CD4-positive, alpha-beta T cell treated with Interleukin-6 at 100 ng/mL for 8 hours (primary cell): Measurements from ENCODE around the gene SLC38A6.

ENCODE experiments used
- DNase-seq: peaks from one replicate; pipeline ENCODE4 v3.0.0-alpha.2; 2020; ENCODE audit warnings: mixed read lengths, low spot score

Gene SLC38A6

DNA sequence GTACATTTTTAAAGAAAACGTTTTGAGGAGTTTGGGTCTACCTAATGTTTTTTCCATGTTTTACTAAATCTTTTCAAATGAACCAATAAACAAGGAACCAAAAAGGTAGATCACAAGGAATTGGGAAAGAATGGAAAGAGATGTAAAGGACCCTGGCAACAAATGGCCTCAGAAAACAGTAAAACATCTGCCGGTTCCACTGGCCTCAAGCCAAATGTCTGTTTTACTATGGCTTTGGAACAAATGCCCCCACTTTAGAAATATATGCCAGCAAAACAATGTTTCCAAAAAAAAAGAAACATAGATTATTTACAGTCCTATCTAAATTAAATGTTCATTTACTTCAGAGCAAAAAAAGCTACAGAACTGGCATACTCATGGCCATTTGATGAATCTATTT lies 3.2 kb upstream of the SLC38A6 start:
- DNase-seq = no peak

DNA sequence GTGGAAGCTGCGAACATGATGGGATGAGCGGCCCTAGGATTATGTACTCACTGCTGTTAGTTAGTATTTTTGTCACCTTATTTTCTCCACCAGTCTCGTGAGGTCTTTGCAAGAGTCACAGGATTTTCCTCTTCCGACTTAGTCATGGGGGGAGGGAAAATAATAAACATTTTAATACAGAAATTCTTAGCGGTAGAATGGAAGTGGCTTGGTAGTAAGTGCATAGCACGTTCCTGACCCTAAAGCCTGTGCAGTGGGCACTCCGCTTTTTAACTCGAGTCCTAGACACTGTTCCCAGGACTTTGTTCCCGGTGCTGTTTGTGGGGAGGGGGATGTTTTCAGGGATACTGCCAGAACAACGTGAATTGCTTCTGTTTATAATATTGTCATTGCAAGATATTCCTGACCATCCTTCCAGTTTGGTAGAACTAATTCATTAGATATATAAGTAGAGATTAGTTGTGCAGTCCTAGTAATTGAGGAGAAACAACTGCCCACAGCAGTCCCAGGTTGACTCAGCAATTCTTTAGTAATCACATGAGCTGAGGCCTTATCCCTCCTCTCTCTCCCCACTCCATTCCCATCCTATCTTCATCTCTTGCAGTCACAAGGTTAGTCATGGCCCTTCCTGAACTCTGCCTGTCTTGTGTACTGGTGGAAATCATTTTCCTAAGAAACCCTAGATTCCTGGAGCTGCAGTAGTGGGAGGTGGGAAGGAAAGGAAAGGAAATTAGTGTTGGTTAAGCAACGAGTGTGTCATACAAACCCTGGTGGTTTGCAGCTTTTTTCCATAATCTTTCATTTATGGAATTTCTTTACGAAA lies 799 bp downstream of the SLC38A6 start:
- no peak for DNase-seq

DNA sequence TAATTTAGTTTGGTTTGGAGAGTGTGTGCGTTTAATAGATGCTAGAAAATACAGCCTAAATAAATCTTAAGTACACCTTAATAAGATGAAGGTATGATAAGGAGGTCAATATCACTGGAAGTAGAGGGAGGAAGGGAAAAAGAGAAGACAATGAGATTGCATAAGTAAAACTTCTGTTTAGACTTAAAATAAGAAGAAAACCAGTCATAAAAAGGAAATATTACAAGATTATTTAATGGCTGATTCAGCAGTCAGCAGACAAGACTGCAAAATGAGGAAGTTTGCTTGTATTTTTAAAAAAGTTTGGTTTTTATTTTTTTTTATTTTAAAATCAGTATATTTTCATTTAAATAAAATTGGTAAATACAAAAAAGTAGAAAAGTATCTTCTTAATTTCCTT lies 3.2 kb downstream of the SLC38A6 start:
- no peak for DNase-seq

- DNase-seq = no peak
These were observed 5.5 kb downstream of the SLC38A6 start for GRCh38 chr14:60986500-60986899.

GRCh38 chr14:60989599-60989998 lies 8.6 kb downstream of the SLC38A6 start:
- no peak for DNase-seq

DNA sequence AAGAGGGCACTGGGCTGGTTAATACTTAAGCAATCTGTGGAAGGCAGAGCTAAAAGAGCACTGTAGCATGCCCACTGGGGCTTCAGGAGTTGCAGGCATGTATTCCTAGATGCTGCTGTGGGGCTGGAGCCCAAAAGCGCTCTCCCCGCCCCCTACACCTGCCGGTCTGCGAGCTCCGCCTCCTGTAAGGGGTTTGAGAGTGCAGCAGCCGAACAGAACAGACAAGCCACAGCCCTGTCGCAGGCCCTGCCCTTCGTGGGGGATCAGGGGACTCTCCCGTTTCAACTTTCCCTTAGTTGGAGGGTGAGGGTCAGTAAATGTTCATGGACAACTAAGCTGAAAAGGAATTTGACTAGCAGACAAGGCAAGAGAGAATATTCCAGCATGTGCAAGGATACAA lies 17.6 kb downstream of the SLC38A6 start:
- no peak for DNase-seq

- DNase-seq = no peak
These were observed 18.5 kb downstream of the SLC38A6 start for GRCh38 chr14:60999536-60999935.

GRCh38 chr14:61003571-61003970 lies 22.5 kb downstream of the SLC38A6 start:
- DNase-seq = no peak

DNA sequence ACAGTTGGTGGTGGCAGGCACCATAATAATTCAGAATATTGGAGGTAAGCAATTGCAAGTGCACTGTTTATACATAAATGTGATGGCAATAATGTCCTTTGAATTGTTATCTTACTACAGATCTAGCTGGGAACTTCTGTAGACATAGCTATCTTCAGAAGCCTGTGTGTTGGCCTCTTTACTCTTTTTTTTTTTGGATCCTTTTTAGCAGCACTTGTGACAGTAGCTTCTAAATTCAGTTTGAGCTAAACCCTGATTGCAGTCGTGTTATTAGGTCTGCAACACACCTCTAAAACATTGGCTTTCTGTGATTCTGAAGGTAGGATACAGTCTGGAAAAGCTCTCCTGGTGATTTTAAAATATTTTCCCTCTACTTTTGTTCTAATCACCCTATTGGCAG lies 38.5 kb downstream of the SLC38A6 start:
- no peak for DNase-seq

DNA sequence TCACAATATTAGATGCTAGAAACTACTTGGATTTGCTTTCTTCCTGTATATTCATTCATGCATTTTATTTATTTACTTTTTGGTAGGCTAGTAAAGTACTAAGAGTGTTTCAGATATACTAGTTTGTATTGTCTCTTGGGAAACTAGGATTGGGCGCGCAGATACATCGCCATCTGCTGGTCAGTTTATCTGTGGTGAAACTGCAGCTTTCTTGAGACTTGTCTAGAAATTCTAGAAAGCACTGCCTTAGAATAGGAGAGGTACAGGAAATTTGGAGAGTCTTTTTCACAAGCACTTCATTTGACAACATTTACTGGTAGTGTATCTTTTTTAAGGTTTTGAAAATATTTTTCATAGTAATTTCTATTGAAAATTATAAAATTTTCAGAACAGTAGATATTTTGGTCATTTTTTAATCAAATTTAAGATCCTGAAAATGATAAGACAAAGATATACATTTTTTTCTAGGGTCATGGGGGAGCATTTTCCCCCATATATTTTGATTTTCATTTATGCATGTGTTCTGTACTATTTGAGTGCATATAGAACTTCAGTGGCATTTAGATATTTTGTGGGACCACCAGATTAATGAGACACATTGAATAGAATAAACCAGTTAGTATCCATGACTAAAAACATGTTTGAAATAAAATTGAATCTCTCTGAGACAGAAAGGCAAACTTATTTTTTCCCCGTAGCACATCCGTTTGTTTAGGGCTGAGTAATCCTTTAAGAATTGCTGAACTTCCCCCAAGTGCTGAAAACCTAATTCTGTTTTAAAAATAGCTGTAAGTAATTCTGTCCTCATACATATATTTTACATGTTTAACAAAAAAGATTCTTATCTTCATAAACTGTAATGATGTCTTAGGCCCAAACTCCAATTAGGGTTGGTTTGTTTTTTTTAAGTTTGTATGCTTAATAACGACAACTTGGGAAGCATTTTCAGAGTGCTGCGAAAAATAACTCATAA lies 44.5 kb downstream of the SLC38A6 start:
- DNase-seq = peak; percentile 48

DNA sequence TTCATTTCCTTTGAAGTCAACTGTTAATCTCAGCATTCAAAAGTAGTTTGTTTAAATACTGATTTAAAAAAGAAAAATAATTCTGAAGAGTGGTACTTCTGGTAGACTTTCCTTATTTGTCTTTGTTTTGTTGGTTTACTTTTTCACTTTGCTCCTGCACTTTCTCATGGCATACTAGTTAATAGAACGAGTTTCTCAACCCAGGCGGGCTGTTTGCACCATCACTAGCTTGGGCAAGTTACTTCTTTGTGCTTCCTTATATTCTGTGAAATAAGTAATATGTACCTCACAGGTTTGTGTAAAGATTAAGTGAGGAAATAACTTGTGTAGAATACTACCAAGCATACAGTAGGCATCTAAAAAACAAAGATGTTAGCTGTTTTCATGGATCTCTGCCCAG lies 45.5 kb downstream of the SLC38A6 start:
- no peak for DNase-seq

GRCh38 chr14:61031026-61031425 lies 50.0 kb downstream of the SLC38A6 start:
- no peak for DNase-seq

DNA sequence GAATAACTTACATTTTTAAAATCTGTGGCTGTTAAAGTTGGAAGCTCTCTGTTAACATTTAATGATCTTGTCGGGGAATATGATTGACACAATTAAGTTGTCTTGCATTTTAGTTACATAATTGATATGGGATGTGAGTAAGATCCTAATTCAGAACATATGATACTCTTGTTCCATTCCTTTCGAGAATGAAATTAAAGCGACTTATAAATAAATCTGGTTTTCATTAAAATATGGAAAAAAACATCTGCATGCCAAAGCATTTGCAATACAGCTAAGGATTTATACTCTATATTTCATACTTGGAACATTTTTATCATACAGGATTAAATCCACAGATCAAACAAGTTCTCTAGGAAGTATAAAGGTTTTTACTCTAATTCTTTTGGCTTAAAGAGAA lies 52.0 kb downstream of the SLC38A6 start:
- no peak for DNase-seq

DNA sequence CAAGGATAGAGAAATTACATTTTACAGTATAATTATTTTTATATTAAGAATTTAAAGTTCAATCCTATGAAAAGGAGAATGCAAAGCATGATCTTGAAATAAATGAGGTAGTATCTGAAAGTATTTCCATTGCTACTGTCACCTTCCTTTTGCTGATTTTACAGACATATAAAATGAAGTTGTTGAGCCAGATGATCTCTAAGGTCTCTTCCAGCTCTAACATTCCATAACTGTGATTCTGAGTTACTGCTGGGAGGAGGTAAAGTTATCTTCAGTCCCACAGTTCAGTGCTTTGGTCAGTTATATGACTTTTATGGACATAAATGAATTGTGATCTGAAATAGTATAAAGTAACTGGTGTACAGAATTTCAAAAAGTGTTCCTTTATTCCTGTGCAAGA lies 52.8 kb downstream of the SLC38A6 start:
- DNase-seq = no peak

DNA sequence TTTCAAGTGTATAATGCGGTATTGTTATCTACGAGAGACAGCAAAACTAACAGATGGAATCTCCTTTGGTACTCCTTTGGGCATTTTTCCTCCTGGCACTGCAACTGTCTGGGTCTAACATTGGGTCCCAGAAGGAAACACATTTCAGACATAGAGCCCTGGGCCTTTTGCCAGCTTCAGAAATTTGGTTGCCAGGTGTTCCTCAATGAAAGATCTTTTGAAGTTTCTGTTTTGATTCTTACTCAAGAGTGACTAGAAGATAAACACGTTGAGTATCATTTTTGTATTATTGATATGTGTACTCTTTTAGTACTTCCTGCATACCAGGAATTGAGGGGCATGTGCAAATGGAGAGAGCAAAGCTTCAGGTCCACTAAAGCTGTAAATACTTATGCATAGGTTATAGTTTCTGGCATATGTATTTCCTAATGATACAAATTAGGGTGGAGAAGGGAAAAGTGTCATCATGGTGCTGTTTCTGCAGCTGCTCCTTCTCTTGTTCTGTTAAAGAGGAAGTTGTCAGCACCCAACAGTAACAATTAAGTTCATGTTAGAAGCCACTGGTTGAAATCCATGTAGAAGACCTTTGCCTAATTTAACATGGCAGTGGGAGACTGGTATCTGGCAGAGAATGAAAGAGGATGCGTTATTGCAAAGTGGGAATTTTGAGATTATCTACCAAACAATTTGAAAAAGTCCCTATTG lies 53.5 kb downstream of the SLC38A6 start:
- DNase-seq = no peak

DNA sequence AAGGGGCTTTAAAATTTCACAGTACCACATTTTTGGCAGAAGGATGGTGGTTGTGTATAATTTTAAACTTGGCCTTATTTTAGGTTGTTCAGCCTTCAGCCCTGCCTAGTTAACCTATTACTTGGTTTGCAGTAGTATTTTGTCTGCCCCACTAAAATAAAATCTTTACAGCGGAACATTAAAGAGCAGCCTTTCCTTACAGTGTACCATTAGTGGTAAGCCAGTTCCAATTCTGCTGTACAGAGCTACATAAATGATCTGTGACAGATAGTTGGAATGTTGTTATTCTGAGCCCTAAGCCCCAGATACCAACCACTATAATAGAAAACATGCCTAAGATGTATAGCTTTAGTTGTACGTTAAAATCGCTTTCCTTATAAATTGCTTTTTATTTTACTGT lies 56.2 kb downstream of the SLC38A6 start:
- no peak for DNase-seq

DNA sequence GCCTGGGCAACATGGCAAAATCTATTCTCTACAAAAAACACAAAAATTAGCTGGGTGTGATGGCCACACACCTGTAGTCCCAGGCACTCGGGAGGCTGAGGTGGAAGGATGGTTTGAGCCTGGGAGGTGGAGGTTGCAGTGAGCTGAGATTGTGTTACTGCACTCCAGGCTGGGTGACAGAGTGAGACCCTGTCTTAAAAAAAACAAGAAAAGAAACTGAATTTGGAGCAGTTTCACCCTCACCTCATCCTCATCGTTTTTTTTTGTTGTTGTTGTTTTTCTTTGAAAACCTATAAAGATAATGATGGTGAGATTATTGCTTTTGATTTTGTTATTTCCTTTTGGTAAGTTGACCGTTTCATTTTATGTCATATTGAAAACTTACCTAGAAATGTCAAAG lies 60.7 kb downstream of the SLC38A6 start:
- DNase-seq = no peak

DNA sequence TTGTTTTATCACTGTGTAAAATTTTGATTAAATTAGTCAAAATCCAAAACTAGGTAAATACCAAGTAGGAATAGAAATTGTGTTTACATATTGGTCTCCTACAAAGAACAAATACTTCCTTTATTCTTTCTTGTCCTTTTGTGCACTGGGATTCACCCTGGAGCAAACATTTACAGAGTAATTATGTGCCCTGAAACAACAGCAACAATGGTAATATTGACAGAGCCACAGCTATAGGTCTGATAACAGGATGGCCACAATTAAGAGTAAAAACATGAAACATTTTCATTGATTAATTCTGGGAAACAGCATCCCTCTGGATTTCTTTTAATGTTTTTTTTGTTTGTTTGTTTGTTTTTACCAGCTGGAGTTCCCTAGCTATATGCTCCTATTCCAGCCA lies 61.2 kb downstream of the SLC38A6 start:
- no peak for DNase-seq

GRCh38 chr14:61043506-61043905 lies 62.5 kb downstream of the SLC38A6 start:
- DNase-seq = no peak

DNA sequence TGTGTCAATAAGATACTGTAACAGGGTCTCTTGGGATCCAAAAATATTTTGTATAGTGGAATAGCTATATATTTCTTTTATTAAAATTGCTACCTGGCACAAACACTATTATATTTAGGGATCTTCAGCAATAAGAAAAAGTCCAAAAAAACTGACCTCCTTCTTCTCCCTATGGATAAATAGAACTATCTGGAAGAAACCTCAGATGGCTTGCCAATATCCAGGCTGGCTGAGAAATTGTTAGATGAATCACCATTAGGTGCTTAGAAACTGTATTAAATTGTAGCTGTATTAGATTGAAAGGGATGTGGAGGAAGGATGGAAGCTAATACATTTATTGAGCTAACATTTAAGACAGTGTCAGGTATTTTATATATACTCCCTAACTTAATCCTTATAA lies 66.0 kb downstream of the SLC38A6 start:
- DNase-seq = no peak

- no peak for DNase-seq
These were observed 67.6 kb downstream of the SLC38A6 start for GRCh38 chr14:61048640-61049039.

DNA sequence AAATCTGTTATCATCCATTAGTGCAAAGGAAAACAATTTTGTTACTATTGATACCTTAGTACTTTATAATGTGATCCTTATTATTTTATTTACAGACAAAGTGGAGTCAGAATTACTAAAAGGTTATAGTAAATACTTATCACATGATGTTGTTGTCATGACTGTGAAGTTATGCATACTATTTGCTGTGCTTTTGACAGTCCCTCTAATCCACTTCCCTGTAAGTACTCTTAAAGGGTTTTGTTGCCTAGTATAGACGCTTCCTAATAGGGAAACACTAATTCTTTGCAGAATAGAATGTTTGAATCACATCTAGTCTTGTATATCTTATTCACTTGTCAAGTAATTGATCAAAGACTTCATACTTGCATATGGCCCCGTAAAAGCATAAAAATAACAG lies 69.4 kb downstream of the SLC38A6 start:
- no peak for DNase-seq

- no peak for DNase-seq
These were observed 70.0 kb downstream of the SLC38A6 start for GRCh38 chr14:61051051-61051450.
